ENCODE measurements around the gene ARMC10. TPM values are rescaled to one million over a fixed set of nuclear protein-coding genes. Genes with fewer than 3 reads are reported as not detected.
A peak's percentile ranks its signal among the peaks of the same experiment; 100 is the strongest.
"Not testable (repeated sequence)": the region's sequence is repeated elsewhere in the genome, so short reads cannot be mapped to it uniquely, and the experiment has no call there.

The ARMC10 gene
- total RNA-seq, 4 donors from 2014 or later: 25.7 to 44.7 (median 34.0) TPM

GRCh38 chr7:103071000-103071399, 3.9 kb upstream of the ARMC10 start:
- Histone ChIP-seq H3K4me3 (no peak overlapping the region), H3K27ac (no peak overlapping the region), H3K9me3 (no peaks in the 10 kb centered on the region), H3K4me1 (peaks cover 0 to 14% (median 6%) of the 10 kb centered on the region in 3 donors), H3K27me3 (no peaks in the 10 kb centered on the region), H3K36me3 (no peaks in the 10 kb centered on the region)
- TF ChIP-seq CTCF (IDR thresholded peaks at IDR 0.05) (no peak), EP300 (IDR thresholded peaks at IDR 0.05) (no peak), POLR2AphosphoS5 (IDR thresholded peaks at IDR 0.05) (no peak), POLR2A (IDR thresholded peaks at IDR 0.05) (no peak)
- ATAC-seq: no peak
- 77 to 78% methylated on average over 2 of the region's 2 CpGs for WGBS, 2 donors (ENCODE audit: low coverage in 1 of 2)

- peak overlapping the region; percentile 68 to 95 (median 90) for H3K27ac ChIP-seq
- no peak for ATAC-seq
- H3K4me3 ChIP-seq: peak overlapping the region; percentile 54 to 79
- H3K27me3 ChIP-seq: no peaks in the 10 kb centered on the region
- TF ChIP-seq EP300 (IDR thresholded peaks at IDR 0.05) (no peak), CTCF (IDR thresholded peaks at IDR 0.05) (no peak), POLR2A (IDR thresholded peaks at IDR 0.05) (no peak), POLR2AphosphoS5 (IDR thresholded peaks at IDR 0.05) (no peak)
- H3K9me3 ChIP-seq: no peaks in the 10 kb centered on the region
- WGBS, 2 donors (ENCODE audit: low coverage in 1 of 2): 12% methylated on average over 6 of the region's 6 CpGs
- peaks cover 0 to 40% (median 10%) of the 10 kb centered on the region in 3 donors for H3K4me1 ChIP-seq
- no peaks in the 10 kb centered on the region for H3K36me3 ChIP-seq
Measured at GRCh38 chr7:103073989-103074518, 886 bp upstream of the ARMC10 start.

GRCh38 chr7:103075337-103075918, 488 bp downstream of the ARMC10 start:
- Histone ChIP-seq H3K36me3 (no peaks in the 10 kb centered on the region), H3K27me3 (no peaks in the 10 kb centered on the region), H3K27ac (peak overlapping the region; percentile 44 to 95 (median 90)), H3K9me3 (no peaks in the 10 kb centered on the region), H3K4me1 (peaks cover 0 to 40% (median 10%) of the 10 kb centered on the region in 3 donors), H3K4me3 (peak overlapping the region; percentile 54 to 79)
- TF ChIP-seq POLR2AphosphoS5 (IDR thresholded peaks at IDR 0.05): peak; percentile 23
- peak in 1 of 2 donors; percentile 3 for TF ChIP-seq POLR2A (IDR thresholded peaks at IDR 0.05)
- no peak for TF ChIP-seq CTCF (IDR thresholded peaks at IDR 0.05)
- WGBS, 2 donors (ENCODE audit: low coverage in 1 of 2): 0% methylated on average over 3 to 8 of the region's 36 CpGs
- peak; percentile 13 for ATAC-seq

- no peak for ATAC-seq
- H3K36me3 ChIP-seq: no peaks in the 10 kb centered on the region
- peaks cover 0 to 40% (median 10%) of the 10 kb centered on the region in 3 donors for H3K4me1 ChIP-seq
- H3K27ac ChIP-seq: no peak overlapping the region
- WGBS, 2 donors (ENCODE audit: low coverage in 1 of 2): 88 to 100% methylated on average over 4 to 6 of the region's 7 CpGs
- H3K27me3 ChIP-seq: no peaks in the 10 kb centered on the region
- TF ChIP-seq CTCF (IDR thresholded peaks at IDR 0.05) (no peak), POLR2A (IDR thresholded peaks at IDR 0.05) (no peak), EP300 (IDR thresholded peaks at IDR 0.05) (no peak), POLR2AphosphoS5 (IDR thresholded peaks at IDR 0.05) (no peak)
- H3K4me3 ChIP-seq: no peak overlapping the region
- no peaks in the 10 kb centered on the region for H3K9me3 ChIP-seq
Measured at GRCh38 chr7:103076764-103077163, 1.8 kb downstream of the ARMC10 start.

- TF ChIP-seq POLR2A (IDR thresholded peaks at IDR 0.05): no peak
- no peak for TF ChIP-seq POLR2AphosphoS5 (IDR thresholded peaks at IDR 0.05)
- TF ChIP-seq CTCF (IDR thresholded peaks at IDR 0.05): no peak
- no peak for TF ChIP-seq EP300 (IDR thresholded peaks at IDR 0.05)
- H3K4me1 ChIP-seq: peaks cover 0 to 40% (median 10%) of the 10 kb centered on the region in 3 donors
- H3K4me3 ChIP-seq: no peak overlapping the region
- no peaks in the 10 kb centered on the region for H3K27me3 ChIP-seq
- no peak overlapping the region for H3K27ac ChIP-seq
- no peaks in the 10 kb centered on the region for H3K36me3 ChIP-seq
- H3K9me3 ChIP-seq: no peaks in the 10 kb centered on the region
- WGBS, 2 donors (ENCODE audit: low coverage in 1 of 2): 100% methylated on average over 3 of the region's 3 CpGs
- ATAC-seq: no peak
Measured at GRCh38 chr7:103077318-103077717, 2.4 kb downstream of the ARMC10 start.

GRCh38 chr7:103078226-103078625, 3.3 kb downstream of the ARMC10 start:
- not testable (repeated sequence) for H3K27ac ChIP-seq, ATAC-seq

More at GRCh38 chr7:103078226-103078625, 3.3 kb downstream of the ARMC10 start:
- H3K4me1 ChIP-seq: peaks cover 0 to 40% (median 10%) of the 10 kb centered on the region in 3 donors
- H3K9me3 ChIP-seq, H3K4me3 ChIP-seq, H3K27me3 ChIP-seq, H3K36me3 ChIP-seq: not testable (repeated sequence)
- WGBS, 2 donors (ENCODE audit: low coverage in 1 of 2): 74 to 78% methylated on average over 5 to 6 of the region's 6 CpGs

Measured in gastroesophageal sphincter (tissue), 4 donors.